ENCODE data around the gene DHRS3. TPM values are rescaled to one million over a fixed set of nuclear protein-coding genes. Genes with fewer than 3 reads are reported as not detected.

DHRS3 gene
- total RNA-seq, 2 donors from 2014 or later: 81.7 to 104 TPM

GRCh38 chr1:12544357-12544756 lies 73.7 kb downstream of the DHRS3 start:
- Histone ChIP-seq H3K27ac (no peak overlapping the region), H3K4me1 (peaks cover 26% of the 10 kb centered on the region), H3K4me3 (no peak overlapping the region), H3K27me3 (no peaks in the 10 kb centered on the region), H3K9me3 (no peaks in the 10 kb centered on the region), H3K36me3 (replicated peaks in 1 of 2; ENCODE audit: insufficient read depth in 1 of 2, low read depth in 2 of 2) (no peaks in the 10 kb centered on the region)
- ATAC-seq (no peak), DNase-seq (no peak)
- 78 to 79% methylated on average over 4 of the region's 4 CpGs for WGBS, 2 donors
- no peak for TF ChIP-seq CTCF (IDR thresholded peaks at IDR 0.05)
- no peak for TF ChIP-seq POLR2A (IDR thresholded peaks at IDR 0.05)
- intact Hi-C loops (cut with DNase I): no loop called here

GRCh38 chr1:12543740-12544154 lies 74.3 kb downstream of the DHRS3 start:
- Histone ChIP-seq H3K4me3 (no peak overlapping the region), H3K27ac (no peak overlapping the region), H3K4me1 (peaks cover 25% of the 10 kb centered on the region), H3K36me3 (replicated peaks in 1 of 2; ENCODE audit: insufficient read depth in 1 of 2, low read depth in 2 of 2) (no peaks in the 10 kb centered on the region), H3K27me3 (no peaks in the 10 kb centered on the region), H3K9me3 (no peaks in the 10 kb centered on the region)
- no peak for DNase-seq
- 33 to 44% methylated on average over 9 of the region's 9 CpGs for WGBS, 2 donors
- intact Hi-C loops (cut with DNase I): no loop called here
- TF ChIP-seq CTCF (IDR thresholded peaks at IDR 0.05) (no peak), POLR2A (IDR thresholded peaks at IDR 0.05) (no peak)
- no peak for ATAC-seq

- Histone ChIP-seq H3K4me3 (no peak overlapping the region), H3K27ac (no peak overlapping the region), H3K27me3 (no peaks in the 10 kb centered on the region), H3K4me1 (peaks cover 25% of the 10 kb centered on the region), H3K9me3 (no peaks in the 10 kb centered on the region), H3K36me3 (replicated peaks in 1 of 2; ENCODE audit: insufficient read depth in 1 of 2, low read depth in 2 of 2) (no peaks in the 10 kb centered on the region)
- intact Hi-C loops (cut with DNase I): no loop called here
- ATAC-seq (no peak), DNase-seq (no peak)
- no peak for TF ChIP-seq CTCF (IDR thresholded peaks at IDR 0.05)
- no peak for TF ChIP-seq POLR2A (IDR thresholded peaks at IDR 0.05)
- 76 to 93% methylated on average over 9 of the region's 9 CpGs for WGBS, 2 donors
Observed at GRCh38 chr1:12542616-12543592, 75.1 kb downstream of the DHRS3 start.

GRCh38 chr1:12542138-12542465 lies 75.9 kb downstream of the DHRS3 start:
- H3K9me3 ChIP-seq: no peaks in the 10 kb centered on the region
- H3K27ac ChIP-seq: no peak overlapping the region
- no peaks in the 10 kb centered on the region for H3K36me3 ChIP-seq (replicated peaks in 1 of 2; ENCODE audit: insufficient read depth in 1 of 2, low read depth in 2 of 2)
- H3K27me3 ChIP-seq: no peaks in the 10 kb centered on the region
- DNase-seq: no peak
- intact Hi-C loops (cut with DNase I): no loop called here
- H3K4me3 ChIP-seq: no peak overlapping the region
- 87 to 97% methylated on average over 9 of the region's 9 CpGs for WGBS, 2 donors
- TF ChIP-seq POLR2A (IDR thresholded peaks at IDR 0.05): no peak
- peaks cover 25% of the 10 kb centered on the region for H3K4me1 ChIP-seq
- no peak for ATAC-seq

- Histone ChIP-seq H3K9me3 (no peaks in the 10 kb centered on the region), H3K27ac (no peak overlapping the region), H3K27me3 (no peaks in the 10 kb centered on the region), H3K36me3 (replicated peaks in 1 of 2; ENCODE audit: insufficient read depth in 1 of 2, low read depth in 2 of 2) (no peaks in the 10 kb centered on the region), H3K4me1 (peaks cover 25% of the 10 kb centered on the region), H3K4me3 (no peak overlapping the region)
- peak in 1 of 4 donors; percentile 30 for DNase-seq
- peak; percentile 25 for ATAC-seq
- TF ChIP-seq POLR2A (IDR thresholded peaks at IDR 0.05): no peak
- TF ChIP-seq CTCF (IDR thresholded peaks at IDR 0.05): no peak
- intact Hi-C loops (cut with DNase I): no loop called here
- 84 to 88% methylated on average over 13 to 17 of the region's 17 CpGs for WGBS, 2 donors
Observed at GRCh38 chr1:12541274-12542137, 76.5 kb downstream of the DHRS3 start.

All from body of pancreas (tissue), 4 donors.